ENCODE results near the gene AP3S2.
"Not testable (repeated sequence)": the region's sequence is repeated elsewhere in the genome, so short reads cannot be mapped to it uniquely, and the experiment has no call there.

The AP3S2 gene

DNA sequence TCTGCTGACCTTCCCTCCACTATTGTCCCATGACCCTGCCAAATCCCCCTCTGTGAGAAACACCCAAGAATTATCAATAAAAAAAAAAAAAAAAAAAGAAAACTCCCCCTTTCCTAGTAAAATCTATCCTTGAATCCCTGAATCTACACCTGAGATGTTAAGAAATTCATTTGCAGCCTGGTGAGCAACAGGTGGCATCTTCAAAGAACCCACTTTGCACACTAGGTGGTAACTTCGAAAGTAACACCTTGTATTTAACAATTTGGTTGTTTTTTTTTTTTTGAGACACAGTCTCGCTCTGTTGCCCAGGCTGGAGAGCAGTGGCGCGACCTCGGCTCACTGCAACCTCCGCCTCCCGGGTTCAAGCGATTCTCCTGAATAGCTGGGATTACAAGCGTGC, 24.3 kb downstream of the AP3S2 start:
- DNase-seq (ENCODE audit: low read depth in 1 of 2, low spot score in 1 of 2): not testable (repeated sequence)

- no peak for DNase-seq (ENCODE audit: low read depth in 1 of 2, low spot score in 1 of 2)
These were observed 28.6 kb downstream of the AP3S2 start for GRCh38 chr15:89864958-89865739.

DNA sequence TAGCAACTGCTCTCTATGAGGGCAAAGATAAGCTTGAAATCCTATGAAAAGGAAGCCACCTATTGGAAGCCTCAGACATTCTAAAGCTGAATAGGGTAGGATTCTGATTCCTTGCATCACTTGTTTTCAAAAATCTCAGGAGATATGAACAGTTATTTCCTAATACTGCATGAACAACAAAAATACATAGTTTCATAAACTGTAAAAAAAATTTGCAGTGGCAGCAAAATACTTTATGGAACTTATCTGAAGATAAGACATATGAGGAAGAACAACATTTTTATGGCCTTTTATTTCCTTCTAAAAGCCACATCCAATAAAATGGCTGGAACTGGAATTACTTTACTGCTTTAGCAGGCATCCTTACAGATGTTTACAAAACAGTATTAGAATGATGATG, 29.9 kb downstream of the AP3S2 start:
- DNase-seq (ENCODE audit: low read depth in 1 of 2, low spot score in 1 of 2): no peak

DNA sequence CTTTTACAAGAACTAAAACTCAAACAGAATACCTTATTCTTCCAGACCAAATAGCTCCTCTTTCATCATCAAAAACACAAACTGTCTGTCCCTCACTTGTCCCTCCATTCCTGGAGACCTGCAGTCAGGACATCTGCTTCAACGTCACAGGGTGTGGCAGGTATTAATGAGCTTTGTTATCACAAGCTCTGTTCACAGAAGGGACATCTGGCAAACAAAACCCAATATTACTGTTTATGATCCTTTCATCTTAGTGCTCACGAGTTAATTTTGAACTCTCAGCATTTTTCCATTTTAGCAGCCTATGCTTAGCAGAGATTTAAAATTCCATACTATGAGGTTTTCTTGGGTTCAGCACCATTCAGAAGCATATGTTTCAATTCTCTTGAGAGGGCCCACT, 32.9 kb downstream of the AP3S2 start:
- DNase-seq (ENCODE audit: low read depth in 1 of 2, low spot score in 1 of 2): no peak

DNA sequence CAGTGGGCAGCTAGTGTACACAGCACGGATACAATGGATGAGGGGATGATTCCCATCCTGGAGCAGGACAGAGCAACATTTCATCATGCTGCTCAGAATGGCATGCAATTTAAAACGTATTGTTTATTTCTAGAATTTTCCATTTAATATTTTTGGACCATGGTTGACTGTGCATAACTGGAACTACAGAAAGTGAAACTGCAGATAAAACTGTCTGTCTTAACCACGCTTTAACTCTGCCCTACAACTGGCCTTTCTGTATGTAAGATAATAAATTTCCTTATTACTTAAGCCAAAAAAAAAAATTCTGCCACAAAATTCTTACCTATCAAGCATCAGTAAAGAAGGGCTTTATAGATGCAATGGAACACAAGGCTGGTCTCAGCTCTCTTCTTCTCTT, 33.4 kb downstream of the AP3S2 start:
- no peak for DNase-seq (ENCODE audit: low read depth in 1 of 2, low spot score in 1 of 2)

- no peak for DNase-seq (ENCODE audit: low read depth in 1 of 2, low spot score in 1 of 2)
These were observed 34.9 kb downstream of the AP3S2 start for GRCh38 chr15:89858661-89859458.

GRCh38 chr15:89857673-89858072, 36.1 kb downstream of the AP3S2 start:
- DNase-seq (ENCODE audit: low read depth in 1 of 2, low spot score in 1 of 2): no peak

GRCh38 chr15:89855948-89856347, 37.8 kb downstream of the AP3S2 start:
- no peak for DNase-seq (ENCODE audit: low read depth in 1 of 2, low spot score in 1 of 2)

- DNase-seq (ENCODE audit: low read depth in 1 of 2, low spot score in 1 of 2): not testable (repeated sequence)
These were observed 38.9 kb downstream of the AP3S2 start for GRCh38 chr15:89854863-89855262.

GRCh38 chr15:89852342-89852995, 41.3 kb downstream of the AP3S2 start:
- no peak for DNase-seq (ENCODE audit: low read depth in 1 of 2, low spot score in 1 of 2)

GRCh38 chr15:89851673-89852341, 42.0 kb downstream of the AP3S2 start:
- no peak for DNase-seq (ENCODE audit: low read depth in 1 of 2, low spot score in 1 of 2)

DNA sequence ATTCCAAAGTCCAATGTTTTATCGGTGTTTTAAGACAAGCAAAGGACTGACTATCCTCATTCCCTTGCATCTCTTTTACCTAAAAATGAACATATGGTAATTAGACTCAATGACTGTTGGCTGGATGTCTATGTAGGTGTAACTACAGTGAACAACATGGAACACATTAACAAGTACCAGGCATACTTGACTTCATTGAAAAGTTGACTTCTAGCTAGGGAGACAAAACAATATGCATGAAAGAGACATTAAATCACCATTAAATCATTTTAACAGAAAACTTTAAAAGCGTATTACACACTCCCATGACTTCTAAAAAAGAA, 44.9 kb downstream of the AP3S2 start:
- no peak for DNase-seq (ENCODE audit: low read depth in 1 of 2, low spot score in 1 of 2)

DNA sequence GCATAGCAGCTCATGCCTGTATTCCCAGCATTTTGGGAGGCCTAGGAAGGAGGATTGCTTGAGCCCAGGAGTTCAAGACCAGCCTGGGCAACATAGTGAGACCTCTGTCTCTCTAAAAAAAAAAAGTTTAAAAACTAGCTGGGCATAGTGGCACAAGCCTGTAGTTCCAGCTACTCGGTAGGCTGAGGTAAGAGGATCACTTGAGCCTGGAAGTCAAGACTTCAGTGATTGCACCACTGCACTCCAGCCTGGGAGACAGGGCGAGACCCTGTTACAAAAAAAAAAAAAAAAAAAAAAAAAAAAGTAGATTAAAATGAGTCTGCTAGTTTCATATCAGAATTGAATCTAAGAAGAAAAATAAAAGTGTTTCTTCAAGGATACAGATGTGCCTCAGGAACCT, 46.7 kb downstream of the AP3S2 start:
- no peak for DNase-seq (ENCODE audit: low read depth in 1 of 2, low spot score in 1 of 2)

GRCh38 chr15:89845305-89845893, 48.4 kb downstream of the AP3S2 start:
- DNase-seq (ENCODE audit: low read depth in 1 of 2, low spot score in 1 of 2): no peak

DNA sequence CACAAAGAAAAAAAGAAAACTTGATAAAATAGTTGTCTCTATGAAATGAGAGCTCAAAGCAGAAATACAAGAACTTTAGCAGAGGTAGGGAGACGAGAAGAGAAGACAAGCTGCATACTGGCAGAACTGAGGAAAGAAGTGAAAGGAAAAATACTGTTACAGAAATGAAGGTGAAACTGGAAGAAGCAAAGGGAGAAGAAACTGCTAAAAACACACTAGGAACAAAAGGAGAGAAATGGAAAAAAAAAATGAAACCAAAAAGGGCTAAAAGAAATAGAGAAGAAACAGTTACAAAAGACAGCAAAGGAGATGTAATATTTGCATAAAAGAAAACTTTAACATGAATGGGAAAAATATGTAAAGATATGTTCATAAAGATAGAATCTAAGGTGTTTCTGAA, 51.8 kb downstream of the AP3S2 start:
- DNase-seq (ENCODE audit: low read depth in 1 of 2, low spot score in 1 of 2): no peak

DNA sequence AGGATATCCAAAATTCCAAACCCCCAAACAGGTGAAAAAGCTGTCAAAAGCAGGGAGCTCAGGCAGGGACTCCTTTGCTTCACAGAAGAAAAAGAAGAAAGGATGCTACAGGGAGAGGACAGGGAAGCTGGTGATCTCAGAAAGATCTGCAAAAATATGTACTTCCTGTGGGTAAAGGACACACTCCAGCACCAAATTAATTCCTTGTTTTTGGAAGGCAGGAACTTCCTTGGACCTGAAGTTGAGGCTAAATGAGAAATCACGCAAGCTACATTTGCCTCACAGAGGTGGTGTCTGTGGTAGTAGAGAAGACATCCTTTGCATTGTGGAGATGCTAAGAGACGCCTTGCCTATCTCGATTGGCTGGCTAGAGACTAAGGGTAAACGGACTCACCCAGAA, 52.5 kb downstream of the AP3S2 start:
- DNase-seq (ENCODE audit: low read depth in 1 of 2, low spot score in 1 of 2): no peak

GRCh38 chr15:89839167-89839810, 54.5 kb downstream of the AP3S2 start:
- no peak for DNase-seq (ENCODE audit: low read depth in 1 of 2, low spot score in 1 of 2)

DNA sequence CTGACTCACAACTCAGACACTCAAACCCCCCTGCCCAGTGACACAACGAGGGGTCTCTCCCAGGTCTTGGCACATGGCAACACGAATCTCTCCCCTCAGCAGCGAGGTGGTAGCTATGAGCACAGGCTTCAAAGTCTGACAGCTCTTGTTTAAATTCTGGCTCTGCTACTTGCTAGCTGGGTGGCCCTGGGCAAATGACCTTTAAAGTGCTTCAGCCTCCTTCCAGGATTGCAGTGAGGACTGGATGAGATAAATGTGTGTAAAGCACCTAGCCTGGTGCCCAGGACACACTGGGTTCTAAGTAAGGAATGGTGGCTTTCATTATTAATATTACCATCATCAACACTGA, 56.0 kb downstream of the AP3S2 start:
- no peak for DNase-seq (ENCODE audit: low read depth in 1 of 2, low spot score in 1 of 2)

- DNase-seq (ENCODE audit: low read depth in 1 of 2, low spot score in 1 of 2): no peak
These were observed 56.5 kb downstream of the AP3S2 start for GRCh38 chr15:89837134-89837829.

All from stimulated activated CD4-positive, alpha-beta T cell treated with anti-CD3 and anti-CD28 coated beads, Interleukin-15, amount 100 ng/mL, for 1 hour (primary cell).